LNCaP clone FGC (cell line): Measurements from ENCODE around the gene BCL2L11.

Experiments
- DNase-seq: peaks from one replicate; pipeline ENCODE4 v3.0.0-alpha.2; 2011; ENCODE audit warnings: low read depth
- H3K4me3 ChIP-seq: 2 replicates; pipeline ENCODE4 v1.5.1; 2011; ENCODE audit warnings: mild to moderate bottlenecking, low read depth, low read length, control low read depth
- TF ChIP-seq, protein P1 (sequence below): IDR thresholded peaks from 2 replicates; pipeline ENCODE4 v1.5.1; 2012; ENCODE audit warnings: mild to moderate bottlenecking; ENCODE audit not compliant: control insufficient read depth, insufficient read depth; ENCODE audit errors: extremely low read depth

BCL2L11 gene

GRCh38 chr2:111190816-111191540, 70.3 kb downstream of the BCL2L11 start:
- DNase-seq: no peak
- no peak overlapping the region for H3K4me3 ChIP-seq
- TF ChIP-seq, protein P1, sequence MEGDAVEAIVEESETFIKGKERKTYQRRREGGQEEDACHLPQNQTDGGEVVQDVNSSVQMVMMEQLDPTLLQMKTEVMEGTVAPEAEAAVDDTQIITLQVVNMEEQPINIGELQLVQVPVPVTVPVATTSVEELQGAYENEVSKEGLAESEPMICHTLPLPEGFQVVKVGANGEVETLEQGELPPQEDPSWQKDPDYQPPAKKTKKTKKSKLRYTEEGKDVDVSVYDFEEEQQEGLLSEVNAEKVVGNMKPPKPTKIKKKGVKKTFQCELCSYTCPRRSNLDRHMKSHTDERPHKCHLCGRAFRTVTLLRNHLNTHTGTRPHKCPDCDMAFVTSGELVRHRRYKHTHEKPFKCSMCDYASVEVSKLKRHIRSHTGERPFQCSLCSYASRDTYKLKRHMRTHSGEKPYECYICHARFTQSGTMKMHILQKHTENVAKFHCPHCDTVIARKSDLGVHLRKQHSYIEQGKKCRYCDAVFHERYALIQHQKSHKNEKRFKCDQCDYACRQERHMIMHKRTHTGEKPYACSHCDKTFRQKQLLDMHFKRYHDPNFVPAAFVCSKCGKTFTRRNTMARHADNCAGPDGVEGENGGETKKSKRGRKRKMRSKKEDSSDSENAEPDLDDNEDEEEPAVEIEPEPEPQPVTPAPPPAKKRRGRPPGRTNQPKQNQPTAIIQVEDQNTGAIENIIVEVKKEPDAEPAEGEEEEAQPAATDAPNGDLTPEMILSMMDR: no peak

DNA sequence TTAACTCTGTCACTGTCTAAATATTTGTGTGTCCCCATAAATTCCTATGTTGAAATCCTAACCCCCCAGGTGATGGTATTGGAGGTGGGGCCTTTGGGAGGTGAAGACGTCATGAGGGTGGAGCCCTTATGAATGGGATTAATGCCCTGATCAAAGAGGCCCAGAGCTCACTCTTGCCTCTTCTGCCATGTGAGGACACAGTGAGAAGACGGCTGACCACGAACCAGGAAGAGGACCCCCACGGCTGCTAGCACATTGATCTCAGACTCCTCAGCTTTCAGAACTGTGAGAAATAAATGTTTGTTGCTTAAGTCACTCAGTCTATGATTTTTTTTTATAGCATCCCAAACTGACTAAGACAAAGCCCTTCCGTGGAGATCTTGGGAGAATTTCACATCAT, 71.2 kb downstream of the BCL2L11 start:
- TF ChIP-seq, protein P1: no peak
- no peak overlapping the region for H3K4me3 ChIP-seq
- no peak for DNase-seq

DNA sequence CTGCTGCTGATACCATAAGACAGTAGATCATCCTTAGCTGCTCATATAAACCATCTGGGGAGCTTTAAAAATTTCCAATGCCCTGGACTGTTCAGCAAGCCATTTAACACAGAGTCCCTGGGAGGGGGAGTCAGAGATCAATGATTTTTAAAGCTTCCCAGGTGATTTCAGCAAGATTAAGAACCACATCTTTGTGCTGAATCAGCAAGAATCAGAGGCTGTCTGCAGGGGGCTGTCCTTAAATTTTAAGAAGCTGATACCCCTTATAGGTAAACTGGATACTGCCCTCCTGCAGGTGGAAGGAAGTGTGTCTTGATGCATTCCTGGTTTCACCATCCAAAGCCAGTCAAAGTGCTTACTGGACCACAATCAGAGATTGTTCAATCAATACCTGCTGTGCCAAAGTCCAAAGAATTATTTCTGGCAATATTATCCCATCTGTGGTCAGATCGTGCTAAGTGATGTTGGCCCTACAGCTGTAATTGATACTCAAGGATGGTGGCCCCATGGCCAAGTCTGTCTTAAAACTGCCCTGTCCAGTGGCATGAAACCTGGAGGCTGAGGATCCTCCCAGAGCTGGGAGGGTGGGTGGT, 72.2 kb downstream of the BCL2L11 start:
- no peak for DNase-seq
- TF ChIP-seq, protein P1: no peak
- no peak overlapping the region for H3K4me3 ChIP-seq

DNA sequence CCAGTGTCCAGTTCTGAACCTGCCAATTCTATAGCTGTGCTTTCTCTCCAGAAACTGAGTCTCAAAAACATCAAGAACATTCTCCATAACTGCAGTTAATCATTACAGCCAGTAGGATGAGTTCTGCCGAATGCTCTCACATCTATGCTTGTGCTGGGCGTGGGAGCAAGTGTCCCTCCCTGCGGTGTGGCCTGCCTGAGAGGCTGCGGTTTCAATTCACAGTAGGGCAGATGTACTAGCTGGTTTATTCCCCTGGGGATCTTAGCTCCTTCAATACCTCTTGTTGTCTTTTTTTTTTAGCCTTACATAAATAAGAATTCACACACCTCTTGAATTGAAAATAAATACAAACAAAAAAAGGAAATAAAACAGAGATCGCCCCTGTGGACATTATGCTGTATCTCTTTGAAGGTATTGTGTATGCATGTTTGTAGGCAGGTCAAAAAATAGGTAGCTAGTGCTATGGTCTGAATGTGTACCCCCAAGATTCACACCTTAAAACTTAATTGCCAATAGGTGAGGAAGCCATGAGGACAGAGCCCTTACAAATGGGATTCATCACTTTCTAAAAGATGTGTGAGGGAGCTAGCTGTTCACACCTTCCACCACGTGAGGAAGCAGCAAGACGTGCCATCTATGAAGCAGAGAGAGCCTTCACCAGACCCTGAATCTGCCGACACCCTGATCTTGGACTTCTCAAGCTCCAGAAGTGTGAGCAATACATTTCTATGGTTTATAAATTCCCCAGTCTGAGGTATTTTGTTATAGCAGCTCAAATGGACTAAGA, 74.3 kb downstream of the BCL2L11 start:
- no peak overlapping the region for H3K4me3 ChIP-seq
- TF ChIP-seq, protein P1: no peak
- no peak for DNase-seq

DNA sequence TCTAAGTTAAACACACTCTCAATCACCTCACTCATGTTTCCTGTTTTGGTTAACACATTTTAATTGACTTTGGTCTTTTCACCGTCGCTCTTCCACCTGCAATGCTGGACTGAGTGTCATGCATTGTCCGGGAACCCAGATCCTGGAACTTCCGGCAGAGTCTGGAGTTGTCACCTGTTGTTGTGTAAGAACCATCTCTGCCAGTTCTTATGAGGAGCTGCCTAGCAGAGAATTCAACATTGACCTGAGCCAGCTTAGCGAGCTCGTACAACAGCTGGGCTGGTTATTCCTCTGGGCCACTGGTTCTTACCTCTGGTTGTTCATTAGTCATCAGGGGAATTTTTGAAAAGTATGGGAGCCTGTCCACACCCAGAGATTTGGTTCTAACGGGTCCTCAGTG, 75.7 kb downstream of the BCL2L11 start:
- TF ChIP-seq, protein P1: no peak
- H3K4me3 ChIP-seq: no peak overlapping the region
- DNase-seq: no peak

GRCh38 chr2:111198701-111199100, 78.0 kb downstream of the BCL2L11 start:
- no peak overlapping the region for H3K4me3 ChIP-seq
- TF ChIP-seq, protein P1: no peak
- no peak for DNase-seq
